Measurements from ENCODE around the gene ZAR1.

ZAR1 gene

GRCh38 chr4:48490680-48491513, 845 bp downstream of the ZAR1 start:
- peak; percentile 30 for DNase-seq (ENCODE audit: low spot score)

GRCh38 chr4:48491514-48492176, 1.6 kb downstream of the ZAR1 start:
- no peak for DNase-seq (ENCODE audit: low spot score)

GRCh38 chr4:48493452-48494100, 3.5 kb downstream of the ZAR1 start:
- DNase-seq (ENCODE audit: low spot score), result no peak

- DNase-seq (ENCODE audit: low spot score), result no peak
Observed at GRCh38 chr4:48495941-48496340, 5.9 kb downstream of the ZAR1 start.

GRCh38 chr4:48498895-48499294, 8.8 kb downstream of the ZAR1 start:
- DNase-seq (ENCODE audit: low spot score), result no peak

GRCh38 chr4:48499551-48500066, 9.6 kb downstream of the ZAR1 start:
- DNase-seq (ENCODE audit: low spot score), result no peak

GRCh38 chr4:48503233-48504025, 13.4 kb downstream of the ZAR1 start:
- DNase-seq (ENCODE audit: low spot score), result no peak

GRCh38 chr4:48504026-48504330, 13.9 kb downstream of the ZAR1 start:
- no peak for DNase-seq (ENCODE audit: low spot score)

- DNase-seq (ENCODE audit: low spot score), result no peak
Observed at GRCh38 chr4:48504352-48504751, 14.3 kb downstream of the ZAR1 start.

GRCh38 chr4:48506716-48507115, 16.7 kb downstream of the ZAR1 start:
- DNase-seq (ENCODE audit: low spot score), result no peak

GRCh38 chr4:48509543-48509942, 19.5 kb downstream of the ZAR1 start:
- no peak for DNase-seq (ENCODE audit: low spot score)

- DNase-seq (ENCODE audit: low spot score), result no peak
Observed at GRCh38 chr4:48518143-48518542, 28.1 kb downstream of the ZAR1 start.

GRCh38 chr4:48526406-48526805, 36.4 kb downstream of the ZAR1 start:
- no peak for DNase-seq (ENCODE audit: low spot score)

GRCh38 chr4:48538358-48538757, 48.3 kb downstream of the ZAR1 start:
- no peak for DNase-seq (ENCODE audit: low spot score)

- DNase-seq (ENCODE audit: low spot score), result no peak
Observed at GRCh38 chr4:48539597-48539996, 49.5 kb downstream of the ZAR1 start.

GRCh38 chr4:48542888-48543287, 52.8 kb downstream of the ZAR1 start:
- DNase-seq (ENCODE audit: low spot score), result no peak

- no peak for DNase-seq (ENCODE audit: low spot score)
Observed at GRCh38 chr4:48543796-48544195, 53.7 kb downstream of the ZAR1 start.

All from D341Med (cell line).